Measurements from ENCODE around the gene PITPNC1.

DNA sequence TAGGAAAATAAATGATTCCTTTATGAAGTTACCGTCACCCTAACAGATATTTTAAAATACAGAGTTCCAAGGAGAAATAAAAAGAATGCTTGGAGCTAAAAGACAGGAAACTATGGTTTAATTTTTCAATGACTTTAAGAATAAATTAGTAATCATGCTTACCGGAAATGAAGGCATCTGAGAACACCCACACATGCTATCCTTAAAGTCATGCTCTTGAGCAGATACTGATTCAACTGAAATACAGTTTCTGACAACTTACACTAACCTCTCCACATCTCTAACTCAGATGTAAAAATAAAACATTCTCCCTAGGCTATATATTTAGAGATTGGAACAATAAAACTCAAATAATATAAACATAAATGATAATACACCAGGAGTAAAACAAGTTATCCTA, 18.5 kb upstream of the PITPNC1 start:
- TF ChIP-seq, protein P1, sequence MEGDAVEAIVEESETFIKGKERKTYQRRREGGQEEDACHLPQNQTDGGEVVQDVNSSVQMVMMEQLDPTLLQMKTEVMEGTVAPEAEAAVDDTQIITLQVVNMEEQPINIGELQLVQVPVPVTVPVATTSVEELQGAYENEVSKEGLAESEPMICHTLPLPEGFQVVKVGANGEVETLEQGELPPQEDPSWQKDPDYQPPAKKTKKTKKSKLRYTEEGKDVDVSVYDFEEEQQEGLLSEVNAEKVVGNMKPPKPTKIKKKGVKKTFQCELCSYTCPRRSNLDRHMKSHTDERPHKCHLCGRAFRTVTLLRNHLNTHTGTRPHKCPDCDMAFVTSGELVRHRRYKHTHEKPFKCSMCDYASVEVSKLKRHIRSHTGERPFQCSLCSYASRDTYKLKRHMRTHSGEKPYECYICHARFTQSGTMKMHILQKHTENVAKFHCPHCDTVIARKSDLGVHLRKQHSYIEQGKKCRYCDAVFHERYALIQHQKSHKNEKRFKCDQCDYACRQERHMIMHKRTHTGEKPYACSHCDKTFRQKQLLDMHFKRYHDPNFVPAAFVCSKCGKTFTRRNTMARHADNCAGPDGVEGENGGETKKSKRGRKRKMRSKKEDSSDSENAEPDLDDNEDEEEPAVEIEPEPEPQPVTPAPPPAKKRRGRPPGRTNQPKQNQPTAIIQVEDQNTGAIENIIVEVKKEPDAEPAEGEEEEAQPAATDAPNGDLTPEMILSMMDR (IDR thresholded peaks at IDR 0.05): no peak
- TF ChIP-seq POLR2A (IDR thresholded peaks at IDR 0.05; ENCODE audit: low read depth): no peak

All from esophagus muscularis mucosa (tissue), 3 donors.